ENCODE results near the gene PABPN1. TPM values are rescaled to one million over a fixed set of nuclear protein-coding genes. Genes with fewer than 3 reads are reported as not detected.
A peak's percentile ranks its signal among the peaks of the same experiment; 100 is the strongest.

PABPN1 gene
- total and polyA plus RNA-seq, 2 of the 13 experiments (the other 11 are each of a cell fraction or from before 2014, with no cell fraction given): 233 to 524 TPM

GRCh38 chr14:23320584-23321571, at the start of gene PABPN1 (continued):
- TF ChIP-seq RBAK (CRISPR knock-in tag; IDR thresholded peaks at IDR 0.05): no peak; the same call in 1 of the 2 replicates
- TF ChIP-seq ZNF724P (CRISPR knock-in tag; IDR thresholded peaks at IDR 0.05; ENCODE audit: borderline replicate concordance): peak; percentile 95; the same call in 1 of the 2 replicates
- TF ChIP-seq ZNF703 (CRISPR knock-in tag; IDR thresholded peaks at IDR 0.05; ENCODE audit: borderline replicate concordance): no peak; the same call in 1 of the 2 replicates
- TF ChIP-seq MZF1 (CRISPR knock-in tag; IDR thresholded peaks at IDR 0.05; ENCODE audit: borderline replicate concordance): peak; percentile 85
- 0 out of 2 replicates have a peak, but pooled peaks have one; percentile 25 for TF ChIP-seq SNAI1 (CRISPR knock-in tag; IDR thresholded peaks at IDR 0.05; ENCODE audit: borderline replicate concordance)
- peak; percentile 93 for TF ChIP-seq RXRB (CRISPR knock-in tag; IDR thresholded peaks at IDR 0.05; ENCODE audit: borderline replicate concordance)
- TF ChIP-seq ZNF546 (CRISPR knock-in tag; conservative IDR thresholded peaks at IDR 0.05): peak; percentile 98
- TF ChIP-seq SCMH1 (CRISPR knock-in tag; IDR thresholded peaks at IDR 0.05; ENCODE audit: borderline replicate concordance): no peak
- TF ChIP-seq SIN3B (IDR thresholded peaks at IDR 0.05; ENCODE audit: low read length): no peak; the same call in none of the 2 replicates
- TF ChIP-seq U2AF1 (optimal IDR thresholded peaks at IDR 0.05; ENCODE audit: low read depth, low read length): peak; percentile 93
- TF ChIP-seq PLSCR1 (CRISPR knock-in tag; IDR thresholded peaks at IDR 0.05; ENCODE audit: borderline replicate concordance): no peak
- peak; percentile 67; the same call in 1 of the 2 replicates for TF ChIP-seq MTF1 (CRISPR knock-in tag; IDR thresholded peaks at IDR 0.05)
- peak; percentile 29; the same call in 1 of the 2 replicates for TF ChIP-seq CREBL2 (CRISPR knock-in tag; IDR thresholded peaks at IDR 0.05; ENCODE audit: borderline replicate concordance)
- peak; percentile 99 for TF ChIP-seq PBX3 (CRISPR knock-in tag; IDR thresholded peaks at IDR 0.05; ENCODE audit: borderline replicate concordance)
- peak; percentile 39; the same call in 1 of the 2 replicates for TF ChIP-seq ZNF841 (CRISPR knock-in tag; IDR thresholded peaks at IDR 0.05; ENCODE audit: borderline replicate concordance)
- no peak for TF ChIP-seq HDAC6 (IDR thresholded peaks at IDR 0.05; ENCODE audit: low read depth, low read length)
- no peak for TF ChIP-seq ZNF660 (CRISPR knock-in tag; IDR thresholded peaks at IDR 0.05; ENCODE audit: borderline replicate concordance, low read depth)
- peak; percentile 85 for TF ChIP-seq ELF1 (CRISPR knock-in tag; IDR thresholded peaks at IDR 0.05)
- peak; percentile 92 for TF ChIP-seq KLF12 (CRISPR knock-in tag; IDR thresholded peaks at IDR 0.05; ENCODE audit: borderline replicate concordance)
- TF ChIP-seq DMAP1 (CRISPR knock-in tag; IDR thresholded peaks at IDR 0.05): peak; percentile 100
- peak; percentile 96 for TF ChIP-seq ZNF574 (CRISPR knock-in tag; IDR thresholded peaks at IDR 0.05)
- peak; percentile 99 for TF ChIP-seq ZNF784 (CRISPR knock-in tag; IDR thresholded peaks at IDR 0.05; ENCODE audit: borderline replicate concordance)
- TF ChIP-seq ZBTB38 (CRISPR knock-in tag; IDR thresholded peaks at IDR 0.05): peak; percentile 100
